Neural cell (in vitro differentiated cells): ENCODE measurements around the gene SH2D1B.

Experiments used
- EP300 ChIP-seq: fragments of 450-650 bp; conservative IDR thresholded peaks from 2 replicates; pipeline ENCODE4 v1.6.1; 2014; ENCODE audit warnings: antibody characterized with exemption, mild to moderate bottlenecking, moderate library complexity; ENCODE audit not compliant: poor library complexity, severe bottlenecking
- EZH2 ChIP-seq: fragments of 200-600, 300-800 bp; shearing (Covaris generic), sonication (generic); IDR thresholded peaks from 2 replicates; pipeline ENCODE4 v1.6.1; 2014; ENCODE audit warnings: antibody characterized with exemption, low read length, borderline replicate concordance, mild to moderate bottlenecking; ENCODE audit not compliant: insufficient read depth, poor library complexity, severe bottlenecking
- POLR2AphosphoS5 ChIP-seq: IDR thresholded peaks from 2 replicates; pipeline ENCODE4 v1.6.1; 2012
- REST ChIP-seq: IDR thresholded peaks from 2 replicates; pipeline ENCODE4 v1.6.1; 2012; ENCODE audit warnings: borderline replicate concordance
- TF ChIP-seq, protein P1 (sequence below): fragments of 450-650 bp; IDR thresholded peaks from 2 replicates; pipeline ENCODE4 v1.5.1; 2014; ENCODE audit warnings: antibody characterized with exemption, mild to moderate bottlenecking, moderate library complexity; ENCODE audit not compliant: poor library complexity, severe bottlenecking

DNA sequence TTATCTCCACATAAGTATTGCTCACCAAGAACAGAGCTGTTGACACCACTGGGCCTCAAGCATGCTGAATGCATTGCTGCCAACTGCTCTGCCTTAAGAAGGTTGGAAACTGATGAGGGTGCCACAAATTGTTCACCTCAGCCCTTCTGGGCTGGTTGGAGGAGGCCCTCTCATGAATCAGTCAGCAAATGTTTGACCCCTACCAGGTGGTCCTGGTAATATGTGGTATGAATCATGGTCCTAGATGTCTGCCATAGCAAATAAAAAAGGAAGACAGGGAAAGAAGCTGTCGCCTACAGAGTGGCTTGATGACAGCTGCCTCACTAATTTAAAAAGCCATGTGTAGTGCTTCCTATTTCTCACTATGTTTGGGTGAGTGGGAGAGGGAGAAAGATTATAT lies 47.4 kb downstream of the SH2D1B start:
- no peak for TF ChIP-seq POLR2AphosphoS5
- TF ChIP-seq, protein P1, sequence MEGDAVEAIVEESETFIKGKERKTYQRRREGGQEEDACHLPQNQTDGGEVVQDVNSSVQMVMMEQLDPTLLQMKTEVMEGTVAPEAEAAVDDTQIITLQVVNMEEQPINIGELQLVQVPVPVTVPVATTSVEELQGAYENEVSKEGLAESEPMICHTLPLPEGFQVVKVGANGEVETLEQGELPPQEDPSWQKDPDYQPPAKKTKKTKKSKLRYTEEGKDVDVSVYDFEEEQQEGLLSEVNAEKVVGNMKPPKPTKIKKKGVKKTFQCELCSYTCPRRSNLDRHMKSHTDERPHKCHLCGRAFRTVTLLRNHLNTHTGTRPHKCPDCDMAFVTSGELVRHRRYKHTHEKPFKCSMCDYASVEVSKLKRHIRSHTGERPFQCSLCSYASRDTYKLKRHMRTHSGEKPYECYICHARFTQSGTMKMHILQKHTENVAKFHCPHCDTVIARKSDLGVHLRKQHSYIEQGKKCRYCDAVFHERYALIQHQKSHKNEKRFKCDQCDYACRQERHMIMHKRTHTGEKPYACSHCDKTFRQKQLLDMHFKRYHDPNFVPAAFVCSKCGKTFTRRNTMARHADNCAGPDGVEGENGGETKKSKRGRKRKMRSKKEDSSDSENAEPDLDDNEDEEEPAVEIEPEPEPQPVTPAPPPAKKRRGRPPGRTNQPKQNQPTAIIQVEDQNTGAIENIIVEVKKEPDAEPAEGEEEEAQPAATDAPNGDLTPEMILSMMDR: no peak
- TF ChIP-seq EP300: no peak
- TF ChIP-seq REST: no peak
- no peak for TF ChIP-seq EZH2
